AG04450 (cell line): ENCODE data around the gene COIL. TPM values are rescaled to one million over a fixed set of nuclear protein-coding genes. Genes with fewer than 3 reads are reported as not detected.
"Not testable (repeated sequence)": the region's sequence is repeated elsewhere in the genome, so short reads cannot be mapped to it uniquely, and the experiment has no call there.

ENCODE experiments used
- CTCF ChIA-PET: fragments of 300-600, 350-600 bp; formaldehyde crosslinking; extraction: SDS; loops from one replicate; lab custom pipeline; 2022; ENCODE audit warnings: antibody characterized with exemption, inconsistent platforms; lab: Charles Lee
- POLR2A ChIA-PET: fragments of 350-600 bp; formaldehyde crosslinking; extraction: SDS; loops from one replicate; lab custom pipeline; 2021; ENCODE audit warnings: antibody characterized with exemption, inconsistent platforms; lab: Yijun Ruan, JAX
- DNase-seq: peaks from one replicate; pipeline ENCODE4 v3.0.0-alpha.2; 2011; ENCODE audit warnings: low read depth, low spot score
- H3K27ac ChIP-seq: one replicate; pipeline ENCODE4 v1.5.1; 2012; ENCODE audit warnings: low read depth, low read length, control low read depth
- H3K27me3 ChIP-seq: one replicate; pipeline ENCODE4 v1.6.0; 2012; ENCODE audit warnings: low read length; ENCODE audit not compliant: control insufficient read depth, insufficient read depth
- H3K4me3 ChIP-seq: 2 replicates; pipeline ENCODE4 v1.5.1; 2011; ENCODE audit warnings: mild to moderate bottlenecking, low read depth, low read length, control low read depth
- H3K9me3 ChIP-seq: 2 replicates; pipeline ENCODE4 v1.5.1; 2012; ENCODE audit warnings: low read length; ENCODE audit not compliant: control insufficient read depth, insufficient read depth
- polyA plus RNA-seq: library from polyadenylated mRNA; depleted of rRNA; stranded (reverse); fragments of >200 nt; gene quantifications from 2 replicates; pipeline ENCODE4 v1.2.3, GENCODE V29; 2011
- TF ChIP-seq, protein P1 (sequence below): IDR thresholded peaks from 2 replicates; pipeline ENCODE4 v1.5.1; 2011; ENCODE audit warnings: low read depth, low read length, control low read depth, inconsistent platforms

The COIL gene
- polyA plus RNA-seq, 1 experiment = 8.2 TPM

DNA sequence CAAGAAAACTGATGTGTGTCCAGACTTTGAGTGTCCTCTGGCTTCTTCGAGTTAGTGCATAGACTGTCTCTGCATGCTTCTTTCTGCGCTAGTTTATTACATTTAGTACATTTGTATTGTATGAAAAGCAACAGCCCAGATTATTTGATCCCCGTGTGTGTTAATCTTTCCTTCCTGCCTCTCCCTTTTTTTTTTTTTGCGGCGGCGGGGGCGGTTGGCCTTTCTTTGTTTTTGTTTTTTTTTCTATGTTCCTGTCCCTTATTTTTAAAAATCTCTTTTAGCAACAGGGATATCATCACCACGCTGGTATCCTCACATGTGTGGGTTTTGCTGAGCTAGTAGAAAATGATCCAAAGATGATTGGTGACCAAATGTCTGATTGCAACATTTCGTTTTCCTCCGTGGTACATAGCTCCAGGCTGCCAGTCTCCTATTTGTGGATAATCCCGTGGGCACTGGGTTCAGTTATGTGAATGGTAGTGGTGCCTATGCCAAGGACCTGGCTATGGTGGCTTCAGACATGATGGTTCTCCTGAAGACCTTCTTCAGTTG lies 26.5 kb upstream of the COIL start:
- CTCF ChIA-PET = interaction anchor here (1.4 kb wide), 1 partner anchor 9 kb away, joined by 3 read pairs; the partner anchor contains the start of gene SCPEP1
- Histone ChIP-seq H3K27me3 (no peaks in the 10 kb centered on the region), H3K4me3 (no peak overlapping the region), H3K27ac (no peak overlapping the region), H3K9me3 (no peaks in the 10 kb centered on the region)
- no peak for DNase-seq
- POLR2A ChIA-PET = no interaction called here
- TF ChIP-seq, protein P1, sequence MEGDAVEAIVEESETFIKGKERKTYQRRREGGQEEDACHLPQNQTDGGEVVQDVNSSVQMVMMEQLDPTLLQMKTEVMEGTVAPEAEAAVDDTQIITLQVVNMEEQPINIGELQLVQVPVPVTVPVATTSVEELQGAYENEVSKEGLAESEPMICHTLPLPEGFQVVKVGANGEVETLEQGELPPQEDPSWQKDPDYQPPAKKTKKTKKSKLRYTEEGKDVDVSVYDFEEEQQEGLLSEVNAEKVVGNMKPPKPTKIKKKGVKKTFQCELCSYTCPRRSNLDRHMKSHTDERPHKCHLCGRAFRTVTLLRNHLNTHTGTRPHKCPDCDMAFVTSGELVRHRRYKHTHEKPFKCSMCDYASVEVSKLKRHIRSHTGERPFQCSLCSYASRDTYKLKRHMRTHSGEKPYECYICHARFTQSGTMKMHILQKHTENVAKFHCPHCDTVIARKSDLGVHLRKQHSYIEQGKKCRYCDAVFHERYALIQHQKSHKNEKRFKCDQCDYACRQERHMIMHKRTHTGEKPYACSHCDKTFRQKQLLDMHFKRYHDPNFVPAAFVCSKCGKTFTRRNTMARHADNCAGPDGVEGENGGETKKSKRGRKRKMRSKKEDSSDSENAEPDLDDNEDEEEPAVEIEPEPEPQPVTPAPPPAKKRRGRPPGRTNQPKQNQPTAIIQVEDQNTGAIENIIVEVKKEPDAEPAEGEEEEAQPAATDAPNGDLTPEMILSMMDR = no peak

DNA sequence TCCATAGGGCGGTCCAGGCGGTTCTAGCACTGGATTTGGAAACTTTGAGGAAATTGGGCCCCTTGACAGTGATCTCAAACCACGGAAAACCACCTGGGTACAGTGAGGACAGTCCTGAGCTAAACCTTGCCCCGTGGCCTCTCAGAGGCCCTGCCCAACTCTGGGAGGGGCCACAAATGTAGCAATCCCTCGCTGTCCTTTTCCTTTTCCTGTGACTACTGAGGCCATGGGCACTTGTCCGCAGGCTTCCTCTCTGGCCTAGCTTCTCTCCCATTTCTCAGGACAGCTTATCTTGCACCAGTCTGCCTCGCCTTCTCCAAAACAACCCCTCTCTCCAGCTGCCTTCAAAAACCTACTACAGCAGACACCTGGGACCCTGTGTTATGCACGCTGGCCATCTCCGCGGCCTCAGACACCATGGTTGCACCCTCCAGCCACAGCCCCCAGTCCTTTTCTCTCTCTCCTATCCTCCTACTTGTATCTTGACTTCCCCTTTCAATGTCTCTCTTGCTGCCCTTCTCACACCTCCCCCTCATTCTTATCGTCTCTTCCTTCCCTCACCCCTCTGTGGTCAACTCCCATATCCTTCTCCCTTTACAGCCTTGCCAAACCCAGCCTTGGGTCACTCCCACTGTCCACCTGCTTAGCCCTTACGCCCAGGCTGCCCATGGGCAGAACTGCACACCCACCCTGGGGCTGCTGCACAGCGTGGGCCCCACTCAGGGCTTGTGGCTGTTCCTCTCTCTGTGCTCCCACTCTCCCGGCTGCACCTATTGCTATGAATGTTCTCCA lies 24.7 kb upstream of the COIL start:
- H3K27me3 ChIP-seq = no peaks in the 10 kb centered on the region
- H3K4me3 ChIP-seq = no peak overlapping the region
- DNase-seq = no peak
- no peaks in the 10 kb centered on the region for H3K9me3 ChIP-seq
- TF ChIP-seq, protein P1 = no peak
- CTCF ChIA-PET = interaction anchor here (0.6 kb wide), 1 partner anchor 17 kb away, joined by 3 read pairs; no protein-coding TSS in a partner anchor
- POLR2A ChIA-PET = no interaction called here
- no peak overlapping the region for H3K27ac ChIP-seq

DNA sequence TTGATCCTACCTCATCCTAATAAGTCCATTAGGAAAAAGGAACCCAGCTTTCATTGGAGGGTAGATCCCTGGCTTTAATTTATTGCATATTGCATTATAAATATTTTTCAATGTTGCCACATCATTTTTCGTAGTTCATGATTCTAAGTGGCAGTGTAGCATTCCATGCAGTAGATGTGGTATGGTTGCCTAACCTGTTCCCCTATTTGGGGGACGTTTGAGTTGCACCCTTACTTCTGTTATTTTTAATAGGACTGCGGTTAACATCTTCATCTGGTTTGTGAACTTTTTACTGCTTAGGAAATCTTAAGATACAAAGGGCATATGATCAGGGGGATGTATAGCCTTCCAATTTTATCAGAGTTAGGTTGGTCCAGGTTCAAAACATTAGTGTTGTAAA lies 22.5 kb upstream of the COIL start:
- ChIA-PET CTCF (no interaction called here), POLR2A (no interaction called here)
- Histone ChIP-seq H3K9me3 (no peaks in the 10 kb centered on the region), H3K27me3 (no peaks in the 10 kb centered on the region), H3K27ac (no peak overlapping the region), H3K4me3 (no peak overlapping the region)
- no peak for DNase-seq
- TF ChIP-seq, protein P1 = no peak

DNA sequence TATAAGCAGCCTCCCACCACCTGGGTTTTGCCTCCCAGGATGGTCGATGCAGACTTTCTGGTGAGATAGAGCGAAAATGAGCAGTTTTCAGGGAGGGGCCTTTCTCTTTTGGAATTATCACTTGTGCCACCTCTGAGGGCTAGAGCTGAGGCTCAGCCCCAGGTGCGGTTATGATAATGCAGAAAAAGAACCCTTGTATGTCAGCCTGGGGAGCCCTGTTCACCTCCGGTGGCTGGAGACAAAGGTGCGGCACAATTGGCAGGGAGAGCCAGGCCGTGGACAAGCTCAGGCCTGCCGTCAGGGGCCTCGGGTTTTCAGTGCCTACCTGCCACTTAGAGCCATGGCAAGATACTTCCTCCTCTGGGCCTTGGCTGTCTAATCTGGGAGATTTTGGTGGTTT lies 21.5 kb upstream of the COIL start:
- Histone ChIP-seq H3K27me3 (no peaks in the 10 kb centered on the region), H3K4me3 (no peak overlapping the region), H3K9me3 (no peaks in the 10 kb centered on the region), H3K27ac (no peak overlapping the region)
- TF ChIP-seq, protein P1 = no peak
- ChIA-PET CTCF (interaction anchor here (0.6 kb wide), 1 partner anchor 1017 kb away, joined by 3 read pairs; no protein-coding TSS in a partner anchor), POLR2A (no interaction called here)
- DNase-seq = no peak

DNA sequence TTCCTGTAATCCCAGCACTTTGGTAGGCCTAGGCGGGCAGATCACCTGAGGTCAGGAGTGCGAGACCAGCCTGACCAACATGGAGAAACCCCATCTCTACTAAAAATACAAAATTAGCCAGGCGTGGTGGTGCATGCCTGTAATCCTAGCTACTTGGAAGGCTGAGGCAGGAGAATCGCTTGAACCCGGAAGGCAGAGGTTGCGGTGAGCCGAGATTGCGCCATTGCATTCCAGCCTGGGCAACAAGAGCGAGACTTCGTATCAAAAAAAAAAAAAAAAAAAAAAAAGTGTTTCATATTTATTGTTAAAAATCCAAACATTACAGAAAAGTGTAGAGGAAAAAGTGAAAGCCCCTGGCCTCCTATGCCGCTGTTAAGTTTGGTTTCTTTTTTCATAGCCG lies 19.7 kb upstream of the COIL start:
- H3K4me3 ChIP-seq, H3K27me3 ChIP-seq, DNase-seq, POLR2A ChIA-PET, CTCF ChIA-PET, H3K27ac ChIP-seq, H3K9me3 ChIP-seq: not testable (repeated sequence)
